DND-41 (cell line): ENCODE measurements around the gene UGGT2.
"Not testable (repeated sequence)": the region's sequence is repeated elsewhere in the genome, so short reads cannot be mapped to it uniquely, and the experiment has no call there.

Source experiments
- CTCF ChIP-seq: IDR thresholded peaks from 2 replicates; pipeline ENCODE4 v1.5.1; 2012; ENCODE audit warnings: borderline replicate concordance, low read length, moderate library complexity, mild to moderate bottlenecking; ENCODE audit not compliant: poor library complexity, severe bottlenecking; ENCODE audit errors: extremely low read depth
- EZH2 ChIP-seq: IDR thresholded peaks from 3 replicates; pipeline ENCODE4 v1.6.1; 2012; ENCODE audit warnings: borderline replicate concordance, low read depth, mild to moderate bottlenecking, moderate library complexity, low read length, inconsistent platforms; ENCODE audit not compliant: severe bottlenecking

GRCh38 chr13:95845656-95846055, 207.5 kb downstream of the UGGT2 start:
- TF ChIP-seq CTCF, EZH2: not testable (repeated sequence)
